NK-92 treated with Interleukin-12 subunit alpha and Interleukin-12 subunit beta, amount 100 ng/mL, for 24 hours (cell line): ENCODE measurements around the gene OR4D2.

ENCODE experiments used
- DNase-seq: peaks from one replicate; lab custom pipeline; 2025; lab: John Stamatoyannopoulos, UW

Gene OR4D2

DNA sequence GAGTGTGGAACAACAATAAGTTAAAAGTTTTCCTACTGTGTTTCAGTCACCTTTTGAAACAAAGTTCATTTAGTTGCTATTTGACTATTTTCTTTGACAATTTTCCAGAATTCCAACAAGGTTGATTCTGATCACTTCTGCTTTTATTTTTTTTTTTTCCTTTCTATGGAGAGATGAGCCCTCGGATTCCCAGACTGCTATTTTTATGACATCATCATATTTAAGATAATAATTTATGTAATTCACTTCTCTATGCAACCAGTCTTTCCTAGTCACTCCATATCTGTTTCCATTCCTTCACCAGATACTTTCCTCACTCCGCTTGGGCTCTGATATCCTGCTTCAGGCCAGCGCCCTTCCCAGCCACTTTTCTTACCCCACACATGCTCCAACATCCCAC lies 8.1 kb downstream of the OR4D2 start:
- no peak for DNase-seq

DNA sequence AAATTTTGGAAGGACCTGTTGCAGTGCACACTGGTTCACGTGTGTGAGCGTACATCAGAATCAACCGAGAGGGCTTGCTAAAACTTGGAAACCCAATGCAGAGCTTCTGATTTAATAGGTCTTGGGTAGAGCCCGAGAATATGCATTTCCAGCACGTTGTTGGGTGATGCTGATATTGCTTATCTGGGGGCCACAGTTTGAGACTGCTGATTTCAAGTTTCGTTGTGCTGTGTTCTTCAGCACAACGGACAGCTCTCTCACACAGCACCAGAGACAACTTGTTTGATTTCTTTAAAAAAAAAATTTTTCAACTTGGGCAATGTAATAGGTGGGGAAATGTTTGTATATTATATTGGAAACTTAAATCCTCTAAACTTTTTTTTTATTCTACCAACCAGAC lies 9.4 kb downstream of the OR4D2 start:
- DNase-seq, result no peak

DNA sequence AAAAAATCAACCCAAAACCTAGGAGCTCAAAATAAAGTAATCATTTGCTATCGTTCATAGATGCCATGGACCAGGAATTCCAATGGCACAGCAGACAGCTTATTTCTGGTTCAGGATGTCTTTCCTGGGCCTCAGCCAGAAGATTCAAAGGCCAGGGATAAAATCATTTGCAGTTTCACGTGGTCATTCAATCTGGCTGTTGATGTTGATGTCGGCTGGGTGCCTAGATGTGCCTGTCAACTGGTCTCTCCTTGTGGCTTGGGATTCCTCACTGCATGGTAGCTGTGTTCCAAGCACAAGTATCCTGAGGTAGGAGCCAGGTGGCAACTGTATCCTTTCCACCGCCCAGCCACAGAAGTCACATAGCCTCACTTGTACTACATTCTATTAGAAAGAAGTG lies 15.0 kb downstream of the OR4D2 start:
- DNase-seq, result no peak

DNA sequence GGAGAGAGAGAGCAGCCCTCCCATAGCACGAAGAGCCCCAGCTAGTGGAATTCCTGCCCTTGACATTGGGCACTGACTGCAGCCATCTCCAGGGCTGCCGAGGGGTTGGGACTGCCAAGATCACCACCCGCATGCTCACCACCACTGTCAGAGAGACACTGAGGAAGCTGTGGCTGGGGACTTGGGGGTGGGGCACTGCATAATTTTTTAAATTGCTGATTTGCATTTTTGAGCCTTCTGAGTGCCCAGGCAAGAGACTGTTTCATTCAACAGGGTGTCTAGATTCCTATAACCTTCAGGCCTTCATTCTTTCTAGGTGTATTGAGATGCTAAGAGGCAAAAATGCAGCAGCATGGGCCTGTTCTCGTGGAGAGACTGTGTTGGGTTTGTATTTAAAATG lies 16.7 kb downstream of the OR4D2 start:
- DNase-seq, result no peak

DNA sequence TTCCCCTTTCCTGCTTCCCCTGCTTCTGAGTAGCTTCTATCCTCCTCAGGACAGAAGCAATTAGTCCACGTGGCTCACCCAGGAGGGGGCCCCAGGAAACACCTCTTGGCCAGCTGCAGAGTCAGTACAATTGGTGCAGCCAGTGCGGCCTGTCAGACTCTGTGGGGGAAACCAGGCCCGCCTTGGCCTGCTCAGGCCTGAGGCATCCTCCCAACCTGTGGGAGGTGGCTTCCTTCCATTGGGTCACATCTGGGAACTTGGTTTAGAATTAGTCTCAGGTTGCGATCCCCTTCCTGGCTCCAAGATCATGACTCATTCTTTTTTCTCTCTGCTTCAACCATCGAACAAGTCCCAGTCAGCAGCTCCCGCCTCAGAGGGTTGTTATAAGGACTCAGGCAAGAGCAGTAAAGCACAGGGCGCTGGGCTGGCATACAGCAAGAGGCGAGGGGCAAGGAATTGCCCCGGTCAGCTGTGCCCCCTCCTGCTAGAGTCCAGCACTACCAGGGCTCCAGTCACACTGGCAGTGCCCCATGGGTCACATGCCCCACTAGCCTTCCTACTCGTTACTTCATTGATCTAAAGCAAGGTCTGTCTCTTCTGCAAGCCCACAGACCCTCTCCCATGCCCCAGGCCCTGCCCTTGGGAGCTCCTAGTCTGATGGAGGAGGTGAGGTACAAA lies 17.7 kb downstream of the OR4D2 start:
- no peak for DNase-seq

DNA sequence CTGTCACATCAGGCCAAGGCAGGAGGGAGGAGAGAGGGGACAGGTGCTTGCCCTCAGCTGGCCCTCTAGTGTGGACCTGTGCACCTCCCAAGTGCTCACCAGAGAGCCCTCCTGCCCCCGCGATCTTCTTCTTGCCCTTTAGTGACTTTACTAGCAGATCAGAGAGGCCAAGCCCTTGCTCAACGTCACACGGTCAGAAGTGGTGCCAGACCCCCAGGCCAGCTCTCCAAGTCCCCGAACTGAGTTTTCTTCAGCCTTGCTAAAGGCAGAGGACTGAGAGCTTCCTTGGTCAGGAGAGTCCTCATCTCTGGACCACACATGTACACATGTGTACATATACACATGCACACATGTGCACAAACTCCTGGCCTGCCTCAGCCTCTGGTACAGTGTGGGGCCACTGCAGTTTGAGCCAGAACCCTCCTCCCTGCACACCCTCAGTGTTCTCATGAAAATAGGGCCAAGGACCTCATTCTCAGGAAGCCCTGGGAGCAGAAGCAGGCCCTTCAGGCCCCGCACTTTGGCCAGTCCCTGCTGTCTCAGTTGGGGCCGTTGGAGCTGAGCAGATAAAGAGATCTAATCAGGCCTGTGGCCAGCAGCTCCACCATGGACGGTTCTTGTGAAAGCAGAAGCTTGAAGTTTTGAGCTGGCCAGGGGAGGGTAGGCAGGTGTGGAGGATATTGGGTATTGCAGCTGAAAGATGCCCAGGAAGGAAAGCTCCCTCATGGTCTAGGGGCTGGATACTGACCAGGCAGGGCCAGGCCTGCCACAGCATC lies 18.4 kb downstream of the OR4D2 start:
- no peak for DNase-seq

DNA sequence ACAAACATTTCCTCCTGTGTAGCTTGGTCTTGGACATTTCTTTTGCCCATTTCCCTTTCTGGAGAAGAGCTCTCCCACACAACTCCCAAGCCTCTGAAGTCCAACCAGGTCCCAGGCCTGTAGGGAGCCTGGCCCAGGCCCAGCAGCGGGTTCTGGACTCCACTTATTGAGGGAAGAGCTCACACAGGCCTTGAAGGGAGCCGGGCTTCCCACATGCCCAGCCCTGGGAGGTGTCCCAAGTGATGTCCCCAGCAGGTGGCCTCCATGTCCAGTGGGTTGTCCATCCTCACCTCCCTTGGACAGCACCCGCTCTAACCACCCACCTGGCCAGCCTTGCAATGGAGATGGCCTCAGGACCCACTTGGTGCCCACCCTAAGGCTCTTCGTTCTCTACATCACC lies 19.8 kb downstream of the OR4D2 start:
- no peak for DNase-seq

DNA sequence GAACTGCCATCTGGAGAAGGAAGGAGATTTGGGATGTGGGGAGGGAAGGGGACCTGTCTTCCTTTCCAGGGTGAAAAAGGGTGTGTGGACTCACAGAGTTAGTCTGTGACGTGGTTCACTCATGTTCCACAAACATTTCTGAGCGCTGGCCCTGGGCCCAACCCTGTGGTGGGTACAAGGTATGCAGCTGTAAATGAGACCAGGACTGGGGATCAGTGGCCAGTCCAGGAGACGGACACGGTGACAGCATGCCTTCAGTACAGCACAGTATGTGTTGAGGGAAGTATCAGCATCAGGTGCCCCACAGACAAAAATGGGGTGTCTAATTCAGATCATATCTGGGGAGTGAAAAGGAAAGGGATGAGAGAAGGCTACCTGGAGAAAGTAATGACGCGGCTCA lies 20.3 kb downstream of the OR4D2 start:
- DNase-seq, result no peak

DNA sequence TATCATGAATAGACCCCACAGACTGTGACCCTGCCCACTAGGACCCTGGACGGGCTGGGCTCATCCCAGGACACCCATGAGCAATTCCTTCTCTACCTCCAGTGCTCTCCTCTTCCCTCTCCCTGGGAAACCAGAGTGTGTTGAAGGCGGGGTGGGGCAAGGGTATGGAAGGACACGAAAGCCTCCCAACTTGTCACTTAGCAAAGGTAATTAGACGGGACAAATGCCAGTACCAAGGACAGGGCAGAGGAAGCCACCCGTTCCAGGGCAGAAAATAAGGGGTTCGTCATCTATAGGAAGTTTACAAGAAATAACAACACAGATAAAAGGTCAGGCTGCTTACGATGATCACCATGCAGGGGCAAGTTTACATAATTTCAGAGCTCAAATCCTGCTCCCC lies 20.9 kb downstream of the OR4D2 start:
- no peak for DNase-seq

DNA sequence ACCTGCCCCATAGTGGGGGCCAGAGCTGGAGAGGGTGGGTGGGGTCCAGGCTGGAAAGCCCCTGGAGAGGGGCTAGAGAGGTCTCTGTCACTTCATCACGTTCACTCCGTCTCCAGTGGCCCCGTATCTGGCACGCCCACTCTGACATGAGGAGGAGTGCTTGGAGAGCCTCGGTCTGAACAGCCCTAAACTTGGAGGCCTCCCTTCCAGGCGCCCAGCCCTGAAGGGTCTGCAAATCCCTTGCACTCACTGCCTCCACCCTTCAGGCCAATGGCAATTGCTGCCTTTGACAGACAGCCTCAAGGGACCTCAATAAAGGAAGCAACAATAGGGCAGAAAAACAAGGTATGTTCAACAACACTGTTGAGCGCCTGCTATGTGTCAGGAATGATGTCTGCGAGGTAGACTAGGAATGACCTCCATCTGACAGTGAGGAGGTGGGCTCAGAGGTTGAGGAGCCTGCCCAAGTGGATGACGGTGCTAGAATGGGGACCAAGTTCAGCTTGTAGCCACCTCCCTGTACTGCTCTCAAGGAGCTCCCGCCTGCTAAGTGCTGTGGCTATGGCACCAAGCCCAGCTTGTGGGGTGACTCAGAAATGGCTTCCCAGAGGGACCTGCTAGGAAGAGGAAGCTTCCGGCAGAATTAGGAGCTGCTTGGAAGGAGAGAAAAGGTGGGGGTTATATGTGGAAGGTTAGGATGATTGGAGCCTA lies 22.8 kb downstream of the OR4D2 start:
- DNase-seq, result no peak

DNA sequence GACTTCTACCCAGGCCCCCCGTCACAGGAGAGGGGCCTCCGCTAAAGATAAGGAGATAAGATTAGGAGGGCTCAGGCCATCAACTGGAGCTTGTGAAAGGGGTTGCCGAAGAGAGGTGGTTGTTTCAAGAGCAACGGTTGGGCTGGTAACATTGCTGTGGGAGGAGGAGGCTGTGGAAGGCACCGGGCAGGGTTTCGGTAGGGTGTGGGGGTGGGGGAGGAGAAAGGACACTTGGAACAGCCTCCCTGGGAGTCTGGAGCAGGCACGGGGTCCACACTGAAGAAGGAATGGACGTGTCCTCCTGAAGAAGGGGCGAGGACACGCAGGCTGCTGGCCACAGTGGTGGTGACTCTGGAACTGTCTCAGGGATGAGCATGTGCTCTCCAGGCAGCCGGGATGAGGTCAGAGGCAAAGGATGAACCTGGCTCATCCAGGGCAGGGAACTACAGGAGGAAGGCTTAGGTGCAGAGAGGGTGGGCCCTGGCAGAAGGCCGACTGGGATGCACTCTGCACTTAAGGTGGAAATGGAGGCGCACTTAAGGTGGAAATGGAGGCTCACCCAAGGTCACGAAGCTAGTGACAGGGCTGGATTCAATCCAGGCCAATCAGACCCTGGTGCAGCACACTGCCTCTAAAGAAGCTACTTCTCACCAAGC lies 24.6 kb downstream of the OR4D2 start:
- no peak for DNase-seq

DNA sequence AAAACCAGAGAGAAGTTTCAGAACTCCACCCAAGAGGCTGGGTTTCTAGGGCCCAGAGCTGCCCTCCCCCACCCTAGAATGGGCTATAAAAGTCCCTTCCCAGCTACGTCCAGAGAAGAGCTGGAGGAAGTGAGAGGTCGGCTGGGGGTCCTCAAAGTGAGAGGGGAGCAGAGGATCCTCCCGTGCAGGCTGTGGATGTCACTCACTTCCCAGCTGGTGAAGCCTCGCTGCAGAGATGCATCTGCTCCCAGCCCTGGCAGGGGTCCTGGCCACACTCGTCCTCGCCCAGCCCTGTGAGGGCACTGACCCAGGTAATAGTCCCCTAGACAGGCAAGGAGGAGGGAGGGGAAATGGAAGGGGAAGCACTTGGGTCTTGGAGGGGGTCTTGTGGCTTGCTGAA lies 25.8 kb downstream of the OR4D2 start, which contains the start of gene EPX:
Gene EPX (plus strand): TSS at position 115 of the 400 bp plus-strand sequence. CDS start 121 bp downstream, at position 236.
- no peak for DNase-seq

DNA sequence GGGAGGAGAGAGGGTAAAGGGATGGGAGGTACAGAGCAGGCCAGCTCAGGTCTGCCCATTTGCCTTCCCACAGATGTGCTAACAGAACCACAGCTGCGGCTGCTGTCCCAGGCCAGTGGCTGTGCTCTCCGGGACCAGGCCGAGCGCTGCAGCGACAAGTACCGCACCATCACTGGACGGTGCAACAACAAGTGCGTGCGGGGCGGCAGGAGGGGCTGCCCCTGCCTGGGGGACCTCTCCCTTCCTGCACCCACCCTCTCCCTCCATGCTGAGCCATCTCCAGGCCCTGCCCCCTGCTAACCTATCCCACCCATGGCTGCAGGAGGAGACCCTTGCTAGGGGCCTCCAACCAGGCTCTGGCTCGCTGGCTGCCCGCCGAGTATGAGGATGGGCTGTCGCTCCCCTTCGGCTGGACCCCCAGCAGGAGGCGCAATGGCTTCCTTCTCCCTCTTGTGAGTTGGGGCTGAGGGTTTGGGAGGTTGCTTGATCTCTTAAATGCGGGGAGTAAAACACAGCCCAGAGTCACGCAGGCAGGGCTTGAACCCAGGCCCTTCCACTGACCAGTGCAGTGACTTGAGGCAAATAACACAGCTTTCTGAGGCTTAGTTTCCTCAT lies 27.0 kb downstream of the OR4D2 start:
- no peak for DNase-seq

DNA sequence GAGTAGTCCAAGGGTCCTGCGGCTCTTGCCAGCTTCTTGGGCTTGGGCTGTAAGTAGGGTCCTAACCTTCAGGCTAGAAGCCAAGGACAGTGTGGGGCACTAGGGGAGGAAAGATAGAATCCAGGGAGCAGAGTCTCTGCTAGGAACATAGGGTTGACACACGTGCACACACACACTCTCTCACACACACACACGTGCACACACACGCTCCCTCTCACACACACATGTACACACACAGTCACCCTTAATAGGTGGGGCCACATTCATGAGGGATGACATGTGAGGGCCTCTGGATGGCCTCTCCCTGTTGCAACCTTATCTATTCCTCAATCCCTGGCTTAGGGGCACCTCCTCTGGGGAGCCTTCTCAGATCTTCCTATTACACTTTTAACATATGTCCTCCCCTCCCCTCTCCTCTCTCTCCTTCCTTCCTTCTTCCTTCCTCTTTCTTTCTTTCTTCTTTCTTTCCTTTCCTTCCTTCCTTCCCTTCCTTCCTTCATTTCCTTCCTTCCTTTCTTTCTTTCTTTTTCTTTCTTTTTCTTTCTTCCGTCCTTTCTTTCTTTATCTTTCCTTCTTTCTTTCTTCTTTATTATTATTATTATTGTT lies 28.8 kb downstream of the OR4D2 start:
- no peak for DNase-seq

DNA sequence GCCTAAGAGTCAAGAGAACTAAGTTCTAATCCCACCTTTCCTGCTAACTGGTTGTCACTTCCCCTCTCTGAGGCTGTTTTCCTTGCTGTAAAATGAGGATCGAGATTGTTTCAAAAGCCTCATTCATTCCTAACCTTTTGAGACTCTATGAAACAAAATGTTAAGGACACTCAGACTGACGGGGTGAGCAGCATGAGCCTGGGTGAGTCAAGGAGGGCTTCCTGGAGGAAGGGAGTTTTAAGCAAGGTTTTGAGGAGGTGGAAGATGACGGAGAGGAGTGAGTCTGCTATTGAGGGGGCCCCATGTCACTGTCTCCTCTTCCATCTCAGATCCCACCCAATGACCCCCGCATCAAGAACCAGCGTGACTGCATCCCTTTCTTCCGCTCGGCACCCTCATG lies 29.8 kb downstream of the OR4D2 start:
- no peak for DNase-seq

DNA sequence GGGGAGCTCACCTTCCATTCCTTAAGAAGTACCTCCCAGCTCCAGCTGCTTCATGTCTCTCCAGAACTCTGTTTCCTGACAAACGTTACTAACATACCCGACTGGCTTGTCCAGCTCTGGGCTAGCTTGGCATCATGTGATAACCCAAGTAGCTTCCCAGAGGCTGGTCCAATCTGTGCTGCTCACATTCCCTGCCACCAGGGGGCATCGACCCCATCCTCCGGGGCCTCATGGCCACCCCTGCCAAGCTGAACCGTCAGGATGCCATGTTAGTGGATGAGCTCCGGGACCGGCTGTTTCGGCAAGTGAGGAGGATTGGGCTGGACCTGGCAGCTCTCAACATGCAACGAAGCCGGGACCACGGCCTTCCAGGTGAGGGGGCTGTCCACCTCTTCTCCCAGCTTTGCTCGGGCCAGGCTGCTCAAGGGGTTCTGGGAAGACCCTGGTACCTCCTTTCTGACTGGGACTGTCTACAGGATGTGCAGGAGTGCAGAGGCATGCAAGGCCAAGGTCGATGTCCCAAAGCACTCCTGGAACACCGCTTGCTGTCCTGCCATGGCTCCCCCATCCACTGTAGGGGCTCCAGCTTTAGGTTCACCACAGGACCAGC lies 33.3 kb downstream of the OR4D2 start:
- peak; percentile 24 for DNase-seq

DNA sequence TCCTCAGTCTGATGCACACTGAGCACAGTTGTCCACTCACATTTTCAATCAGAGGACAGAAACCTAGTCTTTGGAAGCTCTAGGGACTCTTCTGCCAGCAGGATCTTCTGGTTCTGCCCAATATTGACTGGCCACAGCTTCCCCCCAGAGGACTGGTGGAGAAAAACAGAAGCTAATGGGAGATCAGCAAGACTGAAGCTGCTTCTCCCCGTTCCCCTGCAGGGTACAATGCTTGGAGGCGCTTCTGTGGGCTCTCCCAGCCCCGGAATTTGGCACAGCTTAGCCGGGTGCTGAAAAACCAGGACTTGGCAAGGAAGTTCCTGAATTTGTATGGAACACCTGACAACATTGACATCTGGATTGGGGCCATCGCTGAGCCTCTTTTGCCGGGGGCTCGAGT lies 36.1 kb downstream of the OR4D2 start:
- DNase-seq, result no peak

DNA sequence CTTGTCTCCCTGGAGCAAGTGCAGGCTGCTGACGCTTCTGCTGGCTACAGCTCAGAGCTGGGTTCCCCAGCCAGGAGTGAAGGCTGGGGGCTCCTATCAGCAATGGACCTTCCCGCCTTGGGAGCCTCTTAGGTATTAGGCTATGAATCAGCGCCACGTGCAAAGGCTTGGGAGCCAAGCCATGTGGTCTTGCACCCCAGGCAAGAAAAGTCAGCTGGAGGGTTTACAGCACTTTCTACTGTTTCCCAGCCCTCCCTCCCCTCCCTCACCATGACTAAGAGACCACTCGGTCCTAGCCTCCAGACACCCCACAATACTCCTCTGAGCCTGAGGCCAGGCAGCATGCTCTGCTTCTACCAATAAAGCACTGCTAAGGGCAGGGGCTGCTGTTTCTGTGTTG lies 38.0 kb downstream of the OR4D2 start:
- no peak for DNase-seq

DNA sequence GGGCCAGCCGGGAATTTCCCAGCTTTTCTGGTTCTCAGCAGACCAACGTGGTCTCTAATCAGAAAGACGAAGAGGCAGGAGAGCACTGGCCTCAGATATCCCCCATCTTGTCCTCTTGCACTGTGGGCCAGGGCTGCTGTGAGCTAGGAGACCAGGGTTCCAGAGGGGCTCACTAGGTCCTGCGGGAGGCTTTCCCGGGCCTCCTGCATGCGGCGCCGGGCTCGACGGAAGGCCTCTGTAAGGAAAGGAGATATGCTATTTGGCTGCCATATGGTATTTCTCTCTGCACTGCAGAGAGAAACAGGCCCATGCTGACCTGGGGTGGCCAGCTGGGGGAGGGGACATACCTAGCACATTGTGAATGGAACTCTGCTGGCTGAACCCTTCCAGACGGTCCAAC lies 39.2 kb downstream of the OR4D2 start:
- DNase-seq, result no peak

DNA sequence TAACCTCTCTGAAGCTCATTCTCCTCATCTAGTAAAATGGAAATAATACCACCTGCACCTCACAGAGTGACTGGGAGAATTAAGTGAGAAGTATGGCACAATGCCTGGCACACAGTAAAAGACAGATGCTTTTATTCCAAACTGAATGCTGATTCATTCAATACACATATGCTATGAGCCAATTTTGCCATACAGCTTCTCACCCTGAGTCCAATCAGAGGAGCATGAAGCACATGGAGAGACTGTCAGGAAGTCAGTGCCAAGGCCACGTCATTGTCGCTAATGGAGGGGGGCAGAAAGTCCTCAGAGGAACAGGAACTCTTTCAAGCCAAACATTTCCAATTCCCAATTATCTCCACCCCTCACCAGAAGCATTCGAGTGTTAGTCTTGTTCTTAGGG lies 40.7 kb downstream of the OR4D2 start:
- no peak for DNase-seq

DNA sequence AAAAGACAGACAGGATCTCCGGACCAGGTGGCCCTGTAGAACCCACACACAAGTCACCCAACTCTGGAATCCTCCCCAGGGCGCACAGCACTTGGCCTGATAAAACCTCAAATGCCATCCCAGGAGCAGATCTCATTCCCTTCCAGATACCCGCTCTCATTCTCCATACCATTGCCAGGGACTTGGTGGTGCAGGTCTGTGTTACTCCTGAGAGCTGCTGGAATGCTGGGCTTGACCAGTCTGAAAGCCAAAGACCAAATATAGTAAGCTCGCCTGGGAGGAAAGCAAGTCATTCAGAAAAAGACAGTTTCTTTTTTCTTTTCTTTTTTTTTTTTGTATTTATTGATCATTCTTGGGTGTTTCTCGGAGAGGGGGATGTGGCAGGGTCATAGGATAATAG lies 41.6 kb downstream of the OR4D2 start:
- DNase-seq, result no peak
